ENCODE data around the gene OR8B12.

The OR8B12 gene, protein sequence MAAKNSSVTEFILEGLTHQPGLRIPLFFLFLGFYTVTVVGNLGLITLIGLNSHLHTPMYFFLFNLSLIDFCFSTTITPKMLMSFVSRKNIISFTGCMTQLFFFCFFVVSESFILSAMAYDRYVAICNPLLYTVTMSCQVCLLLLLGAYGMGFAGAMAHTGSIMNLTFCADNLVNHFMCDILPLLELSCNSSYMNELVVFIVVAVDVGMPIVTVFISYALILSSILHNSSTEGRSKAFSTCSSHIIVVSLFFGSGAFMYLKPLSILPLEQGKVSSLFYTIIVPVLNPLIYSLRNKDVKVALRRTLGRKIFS

DNA sequence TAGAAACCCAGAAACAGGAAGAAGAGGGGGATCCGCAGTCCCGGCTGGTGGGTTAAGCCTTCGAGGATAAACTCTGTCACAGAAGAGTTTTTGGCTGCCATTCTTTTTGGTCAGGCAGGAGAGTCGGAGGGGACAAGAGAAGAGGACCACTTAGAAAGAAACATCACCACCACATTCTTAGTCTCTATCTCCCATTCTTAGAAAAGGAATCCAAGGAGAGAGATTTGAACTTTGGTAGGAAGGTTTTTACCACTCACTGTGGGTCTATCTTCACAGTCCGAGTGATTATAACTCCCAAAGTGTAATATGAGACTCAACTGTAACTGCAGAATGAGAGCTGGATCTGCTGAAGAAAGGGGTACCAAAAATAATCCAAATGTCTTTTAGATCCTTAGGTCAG is at the start of gene OR8B12:
TSS of gene OR8B12 (minus strand) at position 101 of the 400 bp plus-strand sequence. CDS start at position 101, 0 bp downstream.
- H3K4me3 ChIP-seq (ENCODE audit: low read depth, low read length): no peak within 1 kb of the TSS
- in situ Hi-C loops (cut with HindIII; ENCODE audit: low sequenced_read_pairs): no loop called here
- TF ChIP-seq, protein P1, sequence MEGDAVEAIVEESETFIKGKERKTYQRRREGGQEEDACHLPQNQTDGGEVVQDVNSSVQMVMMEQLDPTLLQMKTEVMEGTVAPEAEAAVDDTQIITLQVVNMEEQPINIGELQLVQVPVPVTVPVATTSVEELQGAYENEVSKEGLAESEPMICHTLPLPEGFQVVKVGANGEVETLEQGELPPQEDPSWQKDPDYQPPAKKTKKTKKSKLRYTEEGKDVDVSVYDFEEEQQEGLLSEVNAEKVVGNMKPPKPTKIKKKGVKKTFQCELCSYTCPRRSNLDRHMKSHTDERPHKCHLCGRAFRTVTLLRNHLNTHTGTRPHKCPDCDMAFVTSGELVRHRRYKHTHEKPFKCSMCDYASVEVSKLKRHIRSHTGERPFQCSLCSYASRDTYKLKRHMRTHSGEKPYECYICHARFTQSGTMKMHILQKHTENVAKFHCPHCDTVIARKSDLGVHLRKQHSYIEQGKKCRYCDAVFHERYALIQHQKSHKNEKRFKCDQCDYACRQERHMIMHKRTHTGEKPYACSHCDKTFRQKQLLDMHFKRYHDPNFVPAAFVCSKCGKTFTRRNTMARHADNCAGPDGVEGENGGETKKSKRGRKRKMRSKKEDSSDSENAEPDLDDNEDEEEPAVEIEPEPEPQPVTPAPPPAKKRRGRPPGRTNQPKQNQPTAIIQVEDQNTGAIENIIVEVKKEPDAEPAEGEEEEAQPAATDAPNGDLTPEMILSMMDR (IDR thresholded peaks at IDR 0.05; ENCODE audit: low read depth, low read length): no peak
- no peak for DNase-seq (ENCODE audit: low read depth, low spot score)

DNA sequence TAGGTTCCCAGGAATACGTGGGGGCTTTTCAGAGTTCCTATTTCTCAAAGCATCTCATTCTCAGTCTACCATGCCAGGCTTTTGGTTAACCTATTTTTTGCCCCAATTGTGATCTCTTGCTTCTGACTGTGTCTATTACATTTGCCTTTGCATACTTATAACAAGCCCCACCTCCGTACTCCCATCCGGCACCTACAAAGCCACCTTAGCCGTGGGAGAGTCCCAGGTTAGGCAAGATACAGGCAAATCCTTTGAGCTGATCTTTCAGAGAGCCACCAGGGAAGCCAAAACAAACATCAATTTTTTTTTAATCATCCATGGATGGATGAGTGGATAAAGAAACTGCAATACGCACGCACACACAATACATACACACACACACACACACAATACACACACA is 49.2 kb upstream of the OR8B12 start:
- no peak overlapping the region for H3K4me3 ChIP-seq (ENCODE audit: low read depth, low read length)
- DNase-seq (ENCODE audit: low read depth, low spot score): no peak
- TF ChIP-seq, protein P1 (IDR thresholded peaks at IDR 0.05; ENCODE audit: low read depth, low read length): no peak
- in situ Hi-C loops (cut with HindIII; ENCODE audit: low sequenced_read_pairs): no loop called here

DNA sequence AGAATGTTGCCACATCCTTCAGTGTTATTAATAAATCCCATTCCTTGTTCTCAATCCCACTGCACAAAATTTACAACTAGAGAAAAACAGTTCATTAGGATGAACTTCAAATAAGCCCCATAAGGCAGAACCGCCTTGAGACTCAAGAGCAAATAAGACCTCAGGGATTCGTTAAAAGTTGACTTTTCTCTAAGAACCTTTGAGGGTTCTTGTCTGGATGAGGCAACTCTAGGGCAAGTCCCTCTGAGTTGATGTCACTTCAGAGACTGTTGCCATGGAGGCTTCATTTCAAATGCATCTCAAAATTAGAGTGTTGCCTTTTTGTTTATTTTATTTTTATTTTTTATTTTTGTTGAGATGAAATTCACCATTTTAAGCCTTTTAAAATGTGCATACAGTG is 48.0 kb upstream of the OR8B12 start:
- in situ Hi-C loops (cut with HindIII; ENCODE audit: low sequenced_read_pairs): no loop called here
- no peak for DNase-seq (ENCODE audit: low read depth, low spot score)
- H3K4me3 ChIP-seq (ENCODE audit: low read depth, low read length): no peak overlapping the region
- TF ChIP-seq, protein P1 (IDR thresholded peaks at IDR 0.05; ENCODE audit: low read depth, low read length): no peak

DNA sequence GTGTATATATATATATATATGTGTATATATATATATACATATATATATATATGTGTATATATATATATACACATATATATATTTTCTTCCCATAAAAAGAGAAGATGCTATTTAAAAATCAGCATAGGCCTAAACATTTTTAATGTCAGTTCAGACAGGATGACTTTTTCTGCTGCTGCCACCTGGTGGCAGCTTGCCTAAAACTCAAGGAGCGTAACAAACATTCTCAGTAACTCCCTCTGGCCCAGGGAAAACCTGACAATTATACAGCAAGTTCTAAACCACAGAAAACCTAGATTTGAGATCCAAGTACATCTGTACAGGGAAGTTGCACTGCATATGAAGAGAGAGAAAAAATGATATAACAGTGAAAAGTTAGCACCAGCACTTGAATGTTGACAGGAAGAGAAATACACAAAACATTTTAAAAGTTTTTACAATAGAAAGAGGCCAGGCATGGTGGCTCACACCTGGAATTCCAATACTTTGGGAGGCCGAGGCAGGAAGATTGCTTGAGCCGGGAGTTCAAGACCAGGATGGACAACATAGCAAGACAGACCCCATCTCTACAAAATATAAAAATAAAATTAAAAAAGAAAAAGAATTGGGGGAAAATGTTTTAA is 42.9 kb upstream of the OR8B12 start:
- no peak overlapping the region for H3K4me3 ChIP-seq (ENCODE audit: low read depth, low read length)
- DNase-seq (ENCODE audit: low read depth, low spot score): peak; percentile 72
- TF ChIP-seq, protein P1 (IDR thresholded peaks at IDR 0.05; ENCODE audit: low read depth, low read length): peak; percentile 71
- in situ Hi-C loops (cut with HindIII; ENCODE audit: low sequenced_read_pairs): no loop called here

DNA sequence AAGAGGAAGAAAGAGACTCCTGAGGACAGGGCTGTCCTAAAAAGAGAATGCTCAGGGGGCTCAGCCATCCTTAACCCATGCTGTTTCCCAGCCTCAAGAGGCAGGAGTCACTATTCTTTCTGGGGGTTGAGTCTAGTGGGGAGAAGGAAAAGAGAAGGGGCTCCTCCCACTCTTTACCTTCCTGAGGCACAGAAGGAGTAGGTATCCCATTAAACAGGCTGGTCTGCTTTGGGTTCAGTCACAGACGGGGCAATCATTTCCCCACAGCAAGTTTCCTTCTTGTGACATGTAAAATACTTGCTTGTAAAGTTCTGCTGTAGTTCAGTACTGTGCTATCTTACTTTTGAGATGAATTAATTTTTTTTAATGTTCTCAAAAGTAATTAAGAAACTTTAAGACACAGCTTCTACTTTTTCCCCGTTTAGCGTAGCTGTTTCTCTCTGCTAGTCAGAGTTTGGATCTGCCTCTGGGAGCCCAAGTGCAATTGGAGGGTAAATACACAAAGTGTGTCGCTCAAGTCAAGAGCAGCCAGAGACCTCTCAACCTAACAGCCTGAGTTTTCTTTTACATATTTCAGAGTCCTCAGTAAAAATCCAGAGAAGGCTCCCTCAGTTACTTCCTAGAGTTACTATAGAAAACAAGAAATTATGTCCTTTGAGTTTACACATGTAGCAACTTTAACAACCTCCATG is 41.4 kb upstream of the OR8B12 start:
- H3K4me3 ChIP-seq (ENCODE audit: low read depth, low read length): no peak overlapping the region
- TF ChIP-seq, protein P1 (IDR thresholded peaks at IDR 0.05; ENCODE audit: low read depth, low read length): no peak
- in situ Hi-C loops (cut with HindIII; ENCODE audit: low sequenced_read_pairs): no loop called here
- DNase-seq (ENCODE audit: low read depth, low spot score): no peak

DNA sequence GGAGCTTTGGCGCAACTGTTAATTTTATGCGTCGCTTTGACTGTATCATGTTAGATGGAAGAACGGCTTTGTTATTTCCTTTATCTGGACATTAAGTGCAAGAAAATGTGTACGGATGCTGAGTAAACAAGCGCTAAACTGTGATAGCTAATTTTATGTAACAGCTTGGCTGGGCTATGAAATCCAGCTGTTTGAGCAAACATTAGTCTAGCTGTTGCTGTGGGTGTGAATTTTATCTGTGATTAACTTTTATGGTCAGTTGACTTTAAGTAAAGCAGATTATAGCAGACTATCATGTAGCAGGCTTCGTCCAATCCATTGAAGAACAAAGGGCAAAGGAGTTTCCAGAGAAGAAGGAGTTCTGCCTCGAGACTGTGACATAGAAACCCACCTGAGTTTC is 40.3 kb upstream of the OR8B12 start:
- DNase-seq (ENCODE audit: low read depth, low spot score): no peak
- H3K4me3 ChIP-seq (ENCODE audit: low read depth, low read length): no peak overlapping the region
- TF ChIP-seq, protein P1 (IDR thresholded peaks at IDR 0.05; ENCODE audit: low read depth, low read length): no peak
- in situ Hi-C loops (cut with HindIII; ENCODE audit: low sequenced_read_pairs): no loop called here
